Mesendoderm (in vitro differentiated cells): Measurements from ENCODE around the gene PAPOLA.

ENCODE experiments used
- DNase-seq: peaks from one replicate; pipeline ENCODE4 v3.0.0; 2013
- H2AK5ac ChIP-seq: 2 replicates; pipeline ENCODE4 v1.6.1; 2013; ENCODE audit warnings: low read length, inconsistent platforms
- H2BK120ac ChIP-seq: 2 replicates; pipeline ENCODE4 v1.6.1; 2013; ENCODE audit warnings: low read depth, mild to moderate bottlenecking, low read length, moderate library complexity, mixed read lengths
- H2BK15ac ChIP-seq: replicated peaks from 2 replicates; pipeline ENCODE4 v1.6.1; 2013; ENCODE audit warnings: low read depth, mild to moderate bottlenecking, moderate library complexity
- H2BK5ac ChIP-seq: 2 replicates; pipeline ENCODE4 v1.6.1; 2013; ENCODE audit warnings: low read length, inconsistent platforms
- H3K18ac ChIP-seq: 2 replicates; pipeline ENCODE4 v1.6.1; 2013; ENCODE audit warnings: mild to moderate bottlenecking, low read length, mixed read lengths
- H3K23ac ChIP-seq: one replicate; pipeline ENCODE4 v1.6.1; 2013; ENCODE audit warnings: low read length
- H3K27ac ChIP-seq: 2 replicates; pipeline ENCODE4 v1.5.1; 2013; ENCODE audit warnings: low read depth, mild to moderate bottlenecking, inconsistent platforms, low read length, moderate library complexity
- H3K27me3 ChIP-seq: 2 replicates; pipeline ENCODE4 v1.6.1; 2013; ENCODE audit warnings: low read length, control low read depth, mild to moderate bottlenecking, inconsistent platforms; ENCODE audit not compliant: insufficient read depth, poor library complexity
- H3K36me3 ChIP-seq: 2 replicates; pipeline ENCODE4 v1.6.1; 2013; ENCODE audit warnings: low read length, inconsistent platforms; ENCODE audit not compliant: control insufficient read depth, insufficient read depth
- H3K4ac ChIP-seq: one replicate; pipeline ENCODE4 v1.6.1; 2013; ENCODE audit warnings: low read depth, mild to moderate bottlenecking, low read length, moderate library complexity
- H3K4me1 ChIP-seq: 2 replicates; pipeline ENCODE4 v1.6.1; 2013; ENCODE audit warnings: low read depth, low read length, inconsistent platforms; ENCODE audit not compliant: control insufficient read depth
- H3K4me2 ChIP-seq: 2 replicates; pipeline ENCODE4 v1.6.1; 2013; ENCODE audit warnings: low read length
- H3K4me3 ChIP-seq: 2 replicates; pipeline ENCODE4 v1.5.1; 2013; ENCODE audit warnings: mild to moderate bottlenecking, low read length
- H3K56ac ChIP-seq: one replicate; pipeline ENCODE4 v1.6.1; 2013; ENCODE audit warnings: low read length
- H3K79me1 ChIP-seq: 2 replicates; pipeline ENCODE4 v1.6.1; 2013; ENCODE audit warnings: low read length, inconsistent platforms
- H3K79me2 ChIP-seq: 2 replicates; pipeline ENCODE4 v1.6.1; 2013; ENCODE audit warnings: mild to moderate bottlenecking, low read length; ENCODE audit not compliant: control insufficient read depth, insufficient read depth
- H3K9ac ChIP-seq: 2 replicates; pipeline ENCODE4 v1.6.1; 2013; ENCODE audit warnings: low read length, inconsistent platforms
- H4K5ac ChIP-seq: one replicate; pipeline ENCODE4 v1.6.1; 2013; ENCODE audit warnings: low read length
- H4K8ac ChIP-seq: one replicate; pipeline ENCODE4 v1.6.1; 2013; ENCODE audit warnings: low read depth, mild to moderate bottlenecking, control low read depth, low read length, moderate library complexity
- whole genome bisulfite sequencing: extraction: QIAGEN DNeasy Blood & Tissue Kit; methylation state at CpG from one replicate; pipeline ENCODE4 v1.1.7; 2013; ENCODE audit warnings: low lambda C conversion rate, missing lambda C conversion rate; ENCODE audit not compliant: insufficient coverage; ENCODE audit errors: extremely low coverage; 5-methylcytosine and 5-hydroxymethylcytosine counted together

Gene PAPOLA

DNA sequence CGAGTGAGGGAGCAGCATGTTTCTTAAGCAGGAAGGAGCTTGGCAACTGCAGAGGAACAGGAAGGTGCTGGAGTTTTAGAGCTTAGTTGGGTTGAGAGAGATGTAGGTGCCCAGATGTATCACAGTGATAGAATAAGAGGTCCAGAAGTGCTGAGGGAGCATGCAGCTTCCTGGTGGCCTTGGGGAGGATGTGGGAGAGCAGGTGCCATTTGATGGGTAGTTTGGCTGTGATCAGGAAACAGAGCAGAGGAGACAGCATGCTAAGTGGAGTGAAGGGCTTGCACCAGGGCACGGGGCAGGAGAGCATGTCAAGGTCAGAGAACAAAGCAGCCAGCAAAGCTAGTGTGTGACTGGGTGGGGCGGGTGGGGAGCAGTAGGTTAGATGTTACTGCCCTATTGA is 74.8 kb downstream of the PAPOLA start:
- Histone ChIP-seq H2BK5ac (no peak overlapping the region), H3K4ac (no peak overlapping the region), H3K36me3 (no peaks in the 10 kb centered on the region), H3K79me1 (no peaks in the 10 kb centered on the region), H2BK15ac (no peak overlapping the region), H3K56ac (no peak overlapping the region), H3K4me2 (no peak overlapping the region), H3K79me2 (no peaks in the 10 kb centered on the region), H4K8ac (no peak overlapping the region), H4K5ac (no peak overlapping the region), H2BK120ac (no peak overlapping the region), H3K27ac (no peak overlapping the region), H3K23ac (no peak overlapping the region), H2AK5ac (no peak overlapping the region), H3K27me3 (no peaks in the 10 kb centered on the region), H3K18ac (no peak overlapping the region), H3K4me1 (peaks cover 4% of the 10 kb centered on the region), H3K4me3 (no peak overlapping the region), H3K9ac (no peak overlapping the region)
- no peak for DNase-seq
- WGBS = no CpG with 5 or more reads among the region's 3 CpGs

- H3K79me2 ChIP-seq = no peaks in the 10 kb centered on the region
- no peak overlapping the region for H3K4ac ChIP-seq
- no peak overlapping the region for H3K23ac ChIP-seq
- no peak overlapping the region for H3K4me3 ChIP-seq
- H3K4me2 ChIP-seq = no peak overlapping the region
- H3K27me3 ChIP-seq = no peaks in the 10 kb centered on the region
- no peak overlapping the region for H3K56ac ChIP-seq
- H3K27ac ChIP-seq = no peak overlapping the region
- H4K5ac ChIP-seq = no peak overlapping the region
- no peak overlapping the region for H4K8ac ChIP-seq
- no peak overlapping the region for H3K18ac ChIP-seq
- no peak overlapping the region for H2AK5ac ChIP-seq
- no peaks in the 10 kb centered on the region for H3K79me1 ChIP-seq
- no peak for DNase-seq
- no peak overlapping the region for H3K9ac ChIP-seq
- H3K36me3 ChIP-seq = no peaks in the 10 kb centered on the region
- H3K4me1 ChIP-seq = peaks cover under 1% of the 10 kb centered on the region
- H2BK120ac ChIP-seq = no peak overlapping the region
- no peak overlapping the region for H2BK15ac ChIP-seq
- no peak overlapping the region for H2BK5ac ChIP-seq
- no CpG with 5 or more reads among the region's 6 CpGs for WGBS
Measured at GRCh38 chr14:96578619-96579018, 76.4 kb downstream of the PAPOLA start.

DNA sequence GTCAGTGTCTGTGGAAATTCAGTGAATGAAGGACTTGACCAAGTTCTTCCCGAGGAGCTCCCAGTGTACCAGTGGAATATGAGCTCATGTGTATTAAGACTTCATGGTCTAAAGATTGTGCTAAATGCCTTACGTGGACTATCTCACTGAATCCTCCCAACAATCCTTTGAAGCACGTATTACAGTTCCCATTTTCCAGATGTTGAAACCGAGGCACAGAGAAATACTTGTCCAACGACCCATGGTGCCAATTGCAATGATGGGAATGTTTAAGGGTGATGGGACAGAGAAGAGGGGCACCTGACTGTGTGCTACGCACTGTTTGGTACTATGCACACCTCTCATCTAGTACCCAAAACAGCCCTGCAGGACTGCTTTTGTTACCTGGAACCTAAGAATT is 77.2 kb downstream of the PAPOLA start:
- DNase-seq = no peak
- H2BK120ac ChIP-seq = no peak overlapping the region
- H3K4ac ChIP-seq = no peak overlapping the region
- no peak overlapping the region for H2BK5ac ChIP-seq
- H3K9ac ChIP-seq = no peak overlapping the region
- H4K5ac ChIP-seq = no peak overlapping the region
- no peaks in the 10 kb centered on the region for H3K79me2 ChIP-seq
- no peak overlapping the region for H3K27ac ChIP-seq
- H3K27me3 ChIP-seq = no peaks in the 10 kb centered on the region
- H3K23ac ChIP-seq = no peak overlapping the region
- no peak overlapping the region for H3K56ac ChIP-seq
- no peak overlapping the region for H3K4me3 ChIP-seq
- H2BK15ac ChIP-seq = no peak overlapping the region
- H4K8ac ChIP-seq = no peak overlapping the region
- H3K18ac ChIP-seq = no peak overlapping the region
- no peak overlapping the region for H2AK5ac ChIP-seq
- no peaks in the 10 kb centered on the region for H3K4me1 ChIP-seq
- no peaks in the 10 kb centered on the region for H3K36me3 ChIP-seq
- H3K79me1 ChIP-seq = no peaks in the 10 kb centered on the region
- H3K4me2 ChIP-seq = no peak overlapping the region
- WGBS = no CpG with 5 or more reads among the region's 6 CpGs

- no peak for DNase-seq
- no peaks in the 10 kb centered on the region for H3K79me2 ChIP-seq
- no peak overlapping the region for H4K8ac ChIP-seq
- H4K5ac ChIP-seq = no peak overlapping the region
- H3K27me3 ChIP-seq = no peaks in the 10 kb centered on the region
- no peak overlapping the region for H2BK5ac ChIP-seq
- H3K56ac ChIP-seq = no peak overlapping the region
- H3K4me3 ChIP-seq = no peak overlapping the region
- no peak overlapping the region for H3K4ac ChIP-seq
- H3K79me1 ChIP-seq = no peaks in the 10 kb centered on the region
- H3K4me2 ChIP-seq = no peak overlapping the region
- no peak overlapping the region for H3K23ac ChIP-seq
- H3K4me1 ChIP-seq = no peaks in the 10 kb centered on the region
- no peak overlapping the region for H2BK120ac ChIP-seq
- H3K36me3 ChIP-seq = no peaks in the 10 kb centered on the region
- no peak overlapping the region for H2AK5ac ChIP-seq
- no peak overlapping the region for H3K9ac ChIP-seq
- no peak overlapping the region for H3K27ac ChIP-seq
- H3K18ac ChIP-seq = no peak overlapping the region
- WGBS = no CpG with 5 or more reads among the region's 6 CpGs
- no peak overlapping the region for H2BK15ac ChIP-seq
Measured at GRCh38 chr14:96579855-96580254, 77.7 kb downstream of the PAPOLA start.

DNA sequence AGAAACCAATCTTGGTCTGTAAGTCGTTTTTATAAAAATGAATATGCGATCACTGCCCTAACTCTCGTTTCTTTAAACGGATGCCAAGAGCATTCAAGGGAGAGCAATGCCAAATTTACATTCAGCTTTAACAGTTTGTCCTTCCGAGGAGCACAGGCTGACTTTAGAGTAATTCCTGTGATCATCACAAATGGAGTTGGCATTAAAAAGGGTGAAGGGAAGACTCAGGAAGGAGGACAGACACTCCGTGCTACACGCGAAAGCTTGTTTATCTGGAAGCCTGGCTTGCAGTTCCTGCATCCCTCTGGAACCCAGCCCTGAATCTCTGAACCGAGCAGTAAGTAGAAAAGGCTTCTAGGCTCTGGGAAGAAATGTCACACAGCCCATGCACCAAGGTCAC is 78.4 kb downstream of the PAPOLA start:
- H3K79me2 ChIP-seq = no peaks in the 10 kb centered on the region
- no peak overlapping the region for H4K8ac ChIP-seq
- H2BK15ac ChIP-seq = no peak overlapping the region
- H3K36me3 ChIP-seq = no peaks in the 10 kb centered on the region
- no peak for DNase-seq
- H3K4ac ChIP-seq = no peak overlapping the region
- H3K4me2 ChIP-seq = no peak overlapping the region
- H3K27me3 ChIP-seq = no peaks in the 10 kb centered on the region
- H3K27ac ChIP-seq = no peak overlapping the region
- no peaks in the 10 kb centered on the region for H3K4me1 ChIP-seq
- no peak overlapping the region for H3K9ac ChIP-seq
- no peak overlapping the region for H3K56ac ChIP-seq
- H3K23ac ChIP-seq = no peak overlapping the region
- no CpG with 5 or more reads among the region's 9 CpGs for WGBS
- no peak overlapping the region for H4K5ac ChIP-seq
- no peak overlapping the region for H2AK5ac ChIP-seq
- no peak overlapping the region for H2BK5ac ChIP-seq
- H2BK120ac ChIP-seq = no peak overlapping the region
- H3K18ac ChIP-seq = no peak overlapping the region
- no peaks in the 10 kb centered on the region for H3K79me1 ChIP-seq
- H3K4me3 ChIP-seq = no peak overlapping the region

DNA sequence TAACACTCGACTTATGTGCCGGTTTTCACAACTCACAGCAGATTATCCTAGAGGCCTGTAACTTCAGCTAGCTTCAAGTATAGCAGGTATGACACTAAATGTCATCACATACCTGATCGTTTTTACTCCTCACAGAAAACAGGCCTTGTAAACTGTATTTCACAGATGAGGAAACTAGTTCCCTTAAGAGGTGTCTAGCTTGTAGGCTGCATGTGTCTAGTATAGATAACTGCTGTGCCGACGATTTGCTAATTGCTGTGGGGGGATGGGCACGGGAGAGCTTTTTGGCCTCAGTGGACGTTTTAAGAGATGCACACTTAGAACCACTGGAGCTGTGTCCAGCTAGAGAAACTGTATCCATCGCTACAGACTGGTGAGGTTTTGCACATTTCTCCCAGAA is 78.8 kb downstream of the PAPOLA start:
- no CpG with 5 or more reads among the region's 8 CpGs for WGBS
- H3K79me2 ChIP-seq = no peaks in the 10 kb centered on the region

More for the DNA sequence above, 78.8 kb downstream of the PAPOLA start:
- no peaks in the 10 kb centered on the region for H3K27me3 ChIP-seq
- DNase-seq = no peak
- H4K8ac ChIP-seq = no peak overlapping the region
- H2BK120ac ChIP-seq = no peak overlapping the region
- H3K4me2 ChIP-seq = no peak overlapping the region
- H3K9ac ChIP-seq = no peak overlapping the region
- H3K23ac ChIP-seq = no peak overlapping the region
- H3K4me3 ChIP-seq = no peak overlapping the region
- H2BK5ac ChIP-seq = no peak overlapping the region
- H3K4me1 ChIP-seq = no peaks in the 10 kb centered on the region
- no peak overlapping the region for H2AK5ac ChIP-seq
- H2BK15ac ChIP-seq = no peak overlapping the region
- H3K18ac ChIP-seq = no peak overlapping the region
- H4K5ac ChIP-seq = no peak overlapping the region
- no peak overlapping the region for H3K4ac ChIP-seq
- H3K79me1 ChIP-seq = no peaks in the 10 kb centered on the region
- H3K27ac ChIP-seq = no peak overlapping the region
- H3K56ac ChIP-seq = no peak overlapping the region
- H3K36me3 ChIP-seq = no peaks in the 10 kb centered on the region
